GM12878 (cell line): ENCODE results near the gene PANX2. TPM values are rescaled to one million over a fixed set of nuclear protein-coding genes. Genes with fewer than 3 reads are reported as not detected.

Experiments used
- ATAC-seq: fragments of 200-7000 bp; cut with Tn5 transposase; 3 replicates; pipeline ENCODE4 v1.9.1; 2020; ENCODE audit warnings: mild to moderate bottlenecking, moderate library complexity
- BruUV-seq: library from RNA; stranded (reverse); fragments of 400-500 nt; replicated peaks from 2 replicates; lab custom pipeline; 2021; lab: Mats Ljungman, UMichigan
- CTCF ChIA-PET: fragments of 300-600 bp; sonication (Branson Sonifier 250); formaldehyde crosslinking; extraction: SDS; loops from one replicate; lab custom pipeline; 2021; ENCODE audit warnings: inconsistent platforms; lab: Yijun Ruan, JAX
- POLR2A ChIA-PET: fragments of 350-600 bp; formaldehyde crosslinking; extraction: SDS; loops from one replicate; lab custom pipeline; 2021; ENCODE audit warnings: inconsistent platforms; lab: Charles Lee
- RAD21 ChIA-PET: fragments of 300-600 bp; sonication (Branson Sonifier 250); formaldehyde crosslinking; loops from one replicate; lab custom pipeline; 2023; ENCODE audit warnings: antibody characterized with exemption; ENCODE audit not compliant: unreplicated experiment; lab: Charles Lee
- SMC1A ChIA-PET: fragments of 300-600 bp; sonication (Branson Sonifier 250); formaldehyde crosslinking; loops from one replicate; lab custom pipeline; 2023; ENCODE audit not compliant: unreplicated experiment, uncharacterized antibody; lab: Charles Lee
- DNase-seq: peaks from one replicate; pipeline ENCODE4 v3.0.0-alpha.2; 2011; ENCODE audit warnings: low read depth, low spot score
- FAIRE-seq: peaks from 3 replicates; lab custom pipeline; 2011; peaks lifted over from hg19 to GRCh38; lab: Jason Lieb, UNC
- H2AFZ ChIP-seq: 2 replicates; pipeline ENCODE4 v1.6.0; 2011; ENCODE audit warnings: low read depth, low read length, control low read depth; ENCODE audit not compliant: control insufficient read depth
- H3K27ac ChIP-seq: 2 replicates; pipeline ENCODE4 v1.5.1; 2011; ENCODE audit warnings: control low read depth; ENCODE audit not compliant: control insufficient read depth, insufficient read depth
- H3K27me3 ChIP-seq, 2 experiments: replicated peaks in 1 of 2; 2 replicates each; pipeline versions ENCODE4 v1.6.0 to v1.6.1; 2011; ENCODE audit warnings: low read length in 1 of 2; ENCODE audit not compliant: control insufficient read depth in 2 of 2, insufficient read depth in 2 of 2
- H3K36me3 ChIP-seq, 2 experiments: 2 replicates each; pipeline ENCODE4 v1.5.1; 2011; ENCODE audit warnings: low read length in 1 of 2; ENCODE audit not compliant: control insufficient read depth in 2 of 2, insufficient read depth in 2 of 2
- H3K4me1 ChIP-seq: 2 replicates; pipeline ENCODE4 v1.6.1; 2011; ENCODE audit warnings: mild to moderate bottlenecking, low read length, moderate library complexity, mixed read lengths; ENCODE audit not compliant: control insufficient read depth, insufficient read depth
- H3K4me2 ChIP-seq: 2 replicates; pipeline ENCODE4 v1.6.0; 2011; ENCODE audit warnings: control low read depth; ENCODE audit not compliant: control insufficient read depth, insufficient read depth
- H3K4me3 ChIP-seq: fragments of 200-600 bp; sonication (generic); 2 replicates; pipeline ENCODE4 v1.5.1; 2016
- H3K79me2 ChIP-seq: 2 replicates; pipeline ENCODE4 v1.6.0; 2011; ENCODE audit warnings: low read length; ENCODE audit not compliant: control insufficient read depth, insufficient read depth
- H3K9ac ChIP-seq: 2 replicates; pipeline ENCODE4 v1.8.0; 2011; ENCODE audit warnings: low read length, control low read depth, mixed read lengths; ENCODE audit not compliant: control insufficient read depth, insufficient read depth
- H3K9me3 ChIP-seq: replicated peaks from 3 replicates; pipeline ENCODE4 v1.5.1; 2011; ENCODE audit warnings: mild to moderate bottlenecking, low read length; ENCODE audit not compliant: control insufficient read depth, insufficient read depth
- H4K20me1 ChIP-seq: 2 replicates; pipeline ENCODE4 v1.6.0; 2011; ENCODE audit not compliant: control insufficient read depth, insufficient read depth
- ATF3 ChIP-seq: IDR thresholded peaks from 2 replicates; pipeline ENCODE4 v1.6.1; 2011; ENCODE audit warnings: low read depth, mild to moderate bottlenecking, low read length, moderate library complexity, borderline replicate concordance; ENCODE audit errors: extremely low read depth
- BACH1 ChIP-seq: fragments of 450-650 bp; IDR thresholded peaks from 2 replicates; pipeline ENCODE4 v1.6.1; 2017; ENCODE audit warnings: mild to moderate bottlenecking, borderline replicate concordance
- GATAD2B ChIP-seq: fragments of 450-650 bp; conservative IDR thresholded peaks from 2 replicates; pipeline ENCODE4 v1.6.1; 2017; ENCODE audit warnings: low read depth, mild to moderate bottlenecking, moderate library complexity
- HDAC2 ChIP-seq: fragments of 200-600 bp; sonication (generic); IDR thresholded peaks from 2 replicates; pipeline ENCODE4 v1.6.1; 2017
- JUND ChIP-seq: IDR thresholded peaks from 2 replicates; pipeline ENCODE4 v1.6.1; 2012; ENCODE audit warnings: low read depth, mild to moderate bottlenecking, low read length, improper control_type of control experiment, moderate library complexity
- MAX ChIP-seq: IDR thresholded peaks from 2 replicates; pipeline ENCODE4 v1.6.1; 2012; ENCODE audit warnings: low read depth, low read length, improper control_type of control experiment
- NR2F1 ChIP-seq: fragments of 450-650 bp; conservative IDR thresholded peaks from 2 replicates; pipeline ENCODE4 v1.6.1; 2017; ENCODE audit warnings: mild to moderate bottlenecking
- TCF12 ChIP-seq: IDR thresholded peaks from 2 replicates; pipeline ENCODE4 v1.6.1; 2011; ENCODE audit warnings: low read depth, mild to moderate bottlenecking, low read length
- YBX1 ChIP-seq: fragments of 450-650 bp; IDR thresholded peaks from 2 replicates; pipeline ENCODE4 v1.6.1; 2016; ENCODE audit warnings: antibody characterized with exemption
- ZNF622 ChIP-seq: fragments of 450-650 bp; IDR thresholded peaks from 2 replicates; pipeline ENCODE4 v1.6.1; 2017; ENCODE audit warnings: mild to moderate bottlenecking, inconsistent platforms
- WGBS: methylation state at CpG from one replicate; pipeline ENCODE4 v1.1.6; 2016; ENCODE audit warnings: low lambda C conversion rate; ENCODE audit not compliant: insufficient replicate concordance, insufficient coverage; ENCODE audit errors: missing lambda C conversion rate; 5-methylcytosine and 5-hydroxymethylcytosine counted together
- in situ Hi-C: fragments of 300-500 bp; cut with MboI; formaldehyde crosslinking; loops from 9 replicates; pipeline ENCODE4 v1.14.3; 2018; ENCODE audit warnings: mixed read lengths
- intact Hi-C: fragments of 100-400 bp; cut with micrococcal nuclease; formaldehyde crosslinking; loops from one replicate; pipeline ENCODE4 v1.14.2; 2022; ENCODE audit not compliant: unreplicated experiment
- polyA plus RNA-seq, 11 experiments: library from polyadenylated mRNA; depleted of rRNA in 4 of 11; unstranded in 6 of 11; stranded (reverse) in 5 of 11; fragments of >200 nt; fragmentation: Nextera tagmentation in 4 of 11; fragmentation: Illumina TruSeq in 1 of 11; extraction: Ambion mirVana in 4 of 11; extraction: Trizol in 1 of 11; gene quantifications; 1 replicate in 1 of 11; 2 replicates in 10 of 11; pipeline versions ENCODE4 v1.2.1 to v1.2.3, GENCODE V29; 2011 to 2016; ENCODE audit warnings: inconsistent platforms in 2 of 11, missing spikeins in 2 of 11, low read depth in 1 of 11
- total RNA-seq, 4 experiments: library from RNA; depleted of rRNA in 3 of 4; stranded (reverse); fragments of >200 nt in 3 of 4; fragmentation: Illumina TruSeq in 1 of 4; extraction: Trizol in 1 of 4; gene quantifications; 2 replicates each; pipeline versions ENCODE4 v1.2.1 to v1.2.3, GENCODE V29; 2013 to 2021

The PANX2 gene
- total and polyA plus RNA-seq, 10 of the 15 experiments (the other 5 are each of a cell fraction or from before 2014, with no cell fraction given): 0.04 to 0.44 (median 0.17) TPM; not detected in 5

GRCh38 chr22:50184902-50185374 lies 14.4 kb downstream of the PANX2 start:
- H3K9ac ChIP-seq: peak overlapping the region; percentile 89

More at GRCh38 chr22:50184902-50185374, 14.4 kb downstream of the PANX2 start:
- Histone ChIP-seq H3K79me2 (peaks cover 39% of the 10 kb centered on the region), H3K27ac (peak overlapping the region; percentile 69), H3K4me1 (peaks cover 32% of the 10 kb centered on the region), H3K27me3 (no peaks in the 10 kb centered on the region), H3K4me3 (peak overlapping the region; percentile 84), H3K9me3 (no peaks in the 10 kb centered on the region), H3K4me2 (peak overlapping the region; percentile 100), H3K36me3 (peaks cover 0 to 2% of the 10 kb centered on the region in 2 experiments; a peak in 2 of 4 replicates), H4K20me1 (no peaks in the 10 kb centered on the region), H2AFZ (peak overlapping the region; percentile 91)
- BruUV-seq: no TSS peak
- DNase-seq (no peak), ATAC-seq (peak; percentile 11), FAIRE-seq (no peak)
- POLR2A ChIA-PET: no interaction called here
- CTCF ChIA-PET: interaction anchor here (0.7 kb wide), 1 partner anchor 57 kb away, joined by 3 read pairs; no protein-coding TSS in a partner anchor
- WGBS: 12% methylated on average over 28 of the region's 63 CpGs
- intact Hi-C loops: loop anchor here (5.0 kb wide), 1 partner anchor 223 kb away; the partner anchor contains the start of gene PIM3
- in situ Hi-C loops: no loop called here
- no peak for TF ChIP-seq YBX1
- TF ChIP-seq JUND: no peak
- TF ChIP-seq HDAC2: no peak
- no peak for TF ChIP-seq TCF12
- no peak for TF ChIP-seq MAX
- TF ChIP-seq GATAD2B: peak; percentile 73; the same call in 1 of the 2 replicates
- 0 out of 2 replicates have a peak, but pooled peaks have one; percentile 17 for TF ChIP-seq NR2F1
- no peak for TF ChIP-seq ATF3
- TF ChIP-seq ZNF622: no peak
- TF ChIP-seq BACH1: 0 out of 2 replicates have a peak, but pooled peaks have one; percentile 37
- RAD21 ChIA-PET: no interaction called here
- SMC1A ChIA-PET: no interaction called here
